Astrocyte (in vitro differentiated cells and primary cell): ENCODE measurements around the gene LY6G6D.

Experiments
- EZH2 ChIP-seq: IDR thresholded peaks from 2 replicates; pipeline ENCODE4 v1.6.1; 2012; ENCODE audit warnings: mild to moderate bottlenecking, low read length, inconsistent platforms; ENCODE audit not compliant: insufficient read depth
- TF ChIP-seq, protein P1 (sequence below): IDR thresholded peaks from 2 replicates; pipeline ENCODE4 v1.5.1; 2011; ENCODE audit warnings: low read depth, mild to moderate bottlenecking, inconsistent platforms, low read length, moderate library complexity; ENCODE audit not compliant: insufficient read depth

DNA sequence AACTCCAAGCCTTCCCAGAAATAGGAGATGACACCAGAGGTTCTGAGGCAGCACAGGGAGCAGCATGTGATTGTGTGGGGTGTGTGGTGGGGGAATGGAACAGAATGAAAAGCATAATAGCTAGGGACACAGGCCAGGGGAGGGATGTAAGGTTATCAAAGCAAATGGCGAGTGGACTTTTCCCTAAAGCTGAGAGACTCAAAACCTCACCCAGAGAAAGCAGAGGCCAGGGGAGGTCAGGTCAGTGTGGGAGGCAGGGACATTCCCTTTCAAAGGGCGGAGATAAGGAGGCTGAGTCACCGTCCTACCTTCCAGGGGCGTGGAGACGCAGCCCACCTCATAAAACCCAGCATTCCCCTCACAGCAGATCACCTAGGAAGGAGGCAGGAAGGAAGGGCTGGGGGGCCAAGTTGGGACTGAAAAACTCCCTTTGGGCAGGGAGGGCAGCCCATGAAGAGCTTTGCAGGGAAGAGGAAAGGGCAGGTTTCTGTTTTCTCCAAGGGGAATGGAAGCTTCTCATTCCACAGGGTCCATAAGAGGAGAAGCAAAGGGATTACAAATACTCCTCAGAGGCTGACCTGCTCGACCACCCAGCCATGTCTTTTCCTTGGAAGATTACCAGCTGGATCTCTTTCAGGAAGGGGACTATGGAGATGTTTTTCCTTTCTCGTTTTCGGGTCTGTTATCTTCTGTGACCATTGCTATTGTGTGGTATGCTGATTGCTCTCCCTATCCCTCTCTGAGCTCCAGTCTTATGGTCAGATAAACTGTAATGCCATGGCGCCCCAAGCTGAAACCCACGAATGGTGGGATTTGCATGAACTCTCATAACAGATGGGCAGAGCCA lies 24.7 kb upstream of the LY6G6D start:
- TF ChIP-seq, protein P1, sequence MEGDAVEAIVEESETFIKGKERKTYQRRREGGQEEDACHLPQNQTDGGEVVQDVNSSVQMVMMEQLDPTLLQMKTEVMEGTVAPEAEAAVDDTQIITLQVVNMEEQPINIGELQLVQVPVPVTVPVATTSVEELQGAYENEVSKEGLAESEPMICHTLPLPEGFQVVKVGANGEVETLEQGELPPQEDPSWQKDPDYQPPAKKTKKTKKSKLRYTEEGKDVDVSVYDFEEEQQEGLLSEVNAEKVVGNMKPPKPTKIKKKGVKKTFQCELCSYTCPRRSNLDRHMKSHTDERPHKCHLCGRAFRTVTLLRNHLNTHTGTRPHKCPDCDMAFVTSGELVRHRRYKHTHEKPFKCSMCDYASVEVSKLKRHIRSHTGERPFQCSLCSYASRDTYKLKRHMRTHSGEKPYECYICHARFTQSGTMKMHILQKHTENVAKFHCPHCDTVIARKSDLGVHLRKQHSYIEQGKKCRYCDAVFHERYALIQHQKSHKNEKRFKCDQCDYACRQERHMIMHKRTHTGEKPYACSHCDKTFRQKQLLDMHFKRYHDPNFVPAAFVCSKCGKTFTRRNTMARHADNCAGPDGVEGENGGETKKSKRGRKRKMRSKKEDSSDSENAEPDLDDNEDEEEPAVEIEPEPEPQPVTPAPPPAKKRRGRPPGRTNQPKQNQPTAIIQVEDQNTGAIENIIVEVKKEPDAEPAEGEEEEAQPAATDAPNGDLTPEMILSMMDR, result no peak
- no peak for TF ChIP-seq EZH2
